GM12865 (cell line): ENCODE results near the gene GFER.

Source experiments
- DNase-seq: peaks from one replicate; pipeline ENCODE4 v3.0.0; 2010; ENCODE audit warnings: low read depth
- H3K4me3 ChIP-seq: 2 replicates; pipeline ENCODE4 v1.5.1; 2011; ENCODE audit warnings: mild to moderate bottlenecking, low read depth, low read length, control low read depth
- CTCF ChIP-seq: IDR thresholded peaks from 2 replicates; pipeline ENCODE4 v1.5.1; 2011; ENCODE audit warnings: low read length, control low read depth, low read depth, inconsistent platforms; ENCODE audit not compliant: insufficient read depth; ENCODE audit errors: missing control alignments

GFER gene

GRCh38 chr16:1973461-1974156, 10.4 kb upstream of the GFER start:
- TF ChIP-seq CTCF = no peak
- DNase-seq = no peak
- no peak overlapping the region for H3K4me3 ChIP-seq

- no peak for TF ChIP-seq CTCF
- DNase-seq = no peak
- no peak overlapping the region for H3K4me3 ChIP-seq
These were observed 9.6 kb upstream of the GFER start for GRCh38 chr16:1974157-1975070.

- DNase-seq = no peak
- TF ChIP-seq CTCF = no peak
- no peak overlapping the region for H3K4me3 ChIP-seq
These were observed 8.4 kb upstream of the GFER start for GRCh38 chr16:1975432-1976215.

- no peak overlapping the region for H3K4me3 ChIP-seq
- no peak for DNase-seq
- no peak for TF ChIP-seq CTCF
These were observed 7.8 kb upstream of the GFER start for GRCh38 chr16:1976216-1976520.

- TF ChIP-seq CTCF = no peak
These were observed 6.8 kb upstream of the GFER start for GRCh38 chr16:1976951-1977874.

GRCh38 chr16:1977875-1978268, 6.1 kb upstream of the GFER start:
- no peak for DNase-seq
- no peak overlapping the region for H3K4me3 ChIP-seq
- no peak for TF ChIP-seq CTCF

More at GRCh38 chr16:1976951-1977874, 6.8 kb upstream of the GFER start:
- no peak overlapping the region for H3K4me3 ChIP-seq
- DNase-seq = no peak
